Testis (tissue), 2 donors: Measurements from ENCODE around the gene ZFP37.
"Not testable (repeated sequence)": the region's sequence is repeated elsewhere in the genome, so short reads cannot be mapped to it uniquely, and the experiment has no call there.

ENCODE experiments used
- POLR2A ChIP-seq: fragments of 450-650 bp; IDR thresholded peaks from one replicate; pipeline ENCODE4 v1.6.1; 2017; ENCODE audit warnings: antibody characterized with exemption, mild to moderate bottlenecking, moderate library complexity
- TF ChIP-seq, protein P1 (sequence below), 3 experiments: fragments of 450-650 bp in 2 of 3; fragments of 200-600 bp in 1 of 3; sonication (generic) in 1 of 3; IDR thresholded peaks; one replicate each; pipeline ENCODE4 v1.5.1; 2016 to 2019; ENCODE audit warnings: antibody characterized with exemption in 3 of 3, mild to moderate bottlenecking in 2 of 3, moderate library complexity in 1 of 3

DNA sequence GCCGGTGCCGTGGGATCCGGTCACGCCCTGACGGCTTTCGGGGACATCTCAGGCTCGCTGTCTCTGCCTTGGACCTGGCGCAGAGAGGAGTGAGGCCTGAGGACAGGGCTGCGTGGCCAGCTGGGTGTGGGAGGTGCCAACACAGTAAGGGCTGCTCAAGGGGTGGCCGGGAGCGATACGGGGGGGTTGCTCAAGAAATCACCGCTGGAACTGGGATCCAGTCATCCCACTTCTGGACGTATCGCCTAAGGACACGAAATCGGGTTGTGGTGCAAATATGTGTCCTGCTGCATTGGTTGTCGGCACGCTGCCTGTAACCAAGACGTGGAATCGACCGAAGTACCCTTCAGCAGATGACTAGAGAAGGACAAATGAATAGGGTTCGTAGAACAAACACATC is 33.4 kb upstream of the ZFP37 start:
- TF ChIP-seq, protein P1, sequence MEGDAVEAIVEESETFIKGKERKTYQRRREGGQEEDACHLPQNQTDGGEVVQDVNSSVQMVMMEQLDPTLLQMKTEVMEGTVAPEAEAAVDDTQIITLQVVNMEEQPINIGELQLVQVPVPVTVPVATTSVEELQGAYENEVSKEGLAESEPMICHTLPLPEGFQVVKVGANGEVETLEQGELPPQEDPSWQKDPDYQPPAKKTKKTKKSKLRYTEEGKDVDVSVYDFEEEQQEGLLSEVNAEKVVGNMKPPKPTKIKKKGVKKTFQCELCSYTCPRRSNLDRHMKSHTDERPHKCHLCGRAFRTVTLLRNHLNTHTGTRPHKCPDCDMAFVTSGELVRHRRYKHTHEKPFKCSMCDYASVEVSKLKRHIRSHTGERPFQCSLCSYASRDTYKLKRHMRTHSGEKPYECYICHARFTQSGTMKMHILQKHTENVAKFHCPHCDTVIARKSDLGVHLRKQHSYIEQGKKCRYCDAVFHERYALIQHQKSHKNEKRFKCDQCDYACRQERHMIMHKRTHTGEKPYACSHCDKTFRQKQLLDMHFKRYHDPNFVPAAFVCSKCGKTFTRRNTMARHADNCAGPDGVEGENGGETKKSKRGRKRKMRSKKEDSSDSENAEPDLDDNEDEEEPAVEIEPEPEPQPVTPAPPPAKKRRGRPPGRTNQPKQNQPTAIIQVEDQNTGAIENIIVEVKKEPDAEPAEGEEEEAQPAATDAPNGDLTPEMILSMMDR (IDR thresholded peaks at IDR 0.05): not testable (repeated sequence)
- TF ChIP-seq POLR2A: not testable (repeated sequence)
